HG02852 (cell line): ENCODE results near the gene KCNB1.

Source experiments
- ATAC-seq: cut with Tn5 transposase; IDR thresholded peaks from one replicate; pipeline ENCODE4 v1.9.1; 2021; ENCODE audit warnings: mild to moderate bottlenecking, moderate library complexity; ENCODE audit not compliant: unreplicated experiment

The KCNB1 gene

GRCh38 chr20:49393803-49394202, 88.7 kb downstream of the KCNB1 start:
- no peak for ATAC-seq

- no peak for ATAC-seq
These were observed 89.7 kb downstream of the KCNB1 start for GRCh38 chr20:49392745-49393144.

GRCh38 chr20:49391404-49392245, 90.8 kb downstream of the KCNB1 start:
- no peak for ATAC-seq

GRCh38 chr20:49389854-49390253, 92.6 kb downstream of the KCNB1 start:
- no peak for ATAC-seq

- ATAC-seq, result no peak
These were observed 93.7 kb downstream of the KCNB1 start for GRCh38 chr20:49388744-49389143.

GRCh38 chr20:49387581-49387939, 94.9 kb downstream of the KCNB1 start:
- no peak for ATAC-seq

GRCh38 chr20:49386848-49387580, 95.5 kb downstream of the KCNB1 start:
- ATAC-seq, result no peak

GRCh38 chr20:49385465-49385864, 97.0 kb downstream of the KCNB1 start:
- ATAC-seq, result no peak

GRCh38 chr20:49384437-49385434, 97.7 kb downstream of the KCNB1 start:
- no peak for ATAC-seq

GRCh38 chr20:49381558-49382493, 100.6 kb downstream of the KCNB1 start:
- ATAC-seq, result no peak

- no peak for ATAC-seq
These were observed 102.1 kb downstream of the KCNB1 start for GRCh38 chr20:49380337-49380780.

- ATAC-seq, result no peak
These were observed 103.1 kb downstream of the KCNB1 start for GRCh38 chr20:49379338-49379737.

- ATAC-seq, result no peak
These were observed 105.1 kb downstream of the KCNB1 start for GRCh38 chr20:49377326-49377725.

- ATAC-seq, result no peak
These were observed 107.3 kb downstream of the KCNB1 start for GRCh38 chr20:49375170-49375569.

- no peak for ATAC-seq
These were observed 110.3 kb downstream of the KCNB1 start for GRCh38 chr20:49372095-49372734.

- no peak for ATAC-seq
These were observed 113.9 kb downstream of the KCNB1 start for GRCh38 chr20:49368596-49368995.

GRCh38 chr20:49367113-49367512, 115.4 kb downstream of the KCNB1 start:
- no peak for ATAC-seq

GRCh38 chr20:49366687-49367086, 115.8 kb downstream of the KCNB1 start:
- ATAC-seq, result no peak

GRCh38 chr20:49361862-49362660, 120.4 kb downstream of the KCNB1 start:
- ATAC-seq, result no peak
